Stimulated activated CD8-positive, alpha-beta memory T cell treated with anti-CD3 and anti-CD28 coated beads, Interleukin-2, amount 100 ng/mL, for 48 hours (primary cell): ENCODE measurements around the gene ODAD2.
"Not testable (repeated sequence)": the region's sequence is repeated elsewhere in the genome, so short reads cannot be mapped to it uniquely, and the experiment has no call there.

Experiments used
- DNase-seq, 2 donors: peaks; one replicate each; pipeline ENCODE4 v3.0.0-alpha.2; 2020; ENCODE audit warnings: low read depth in 2 of 2

ODAD2 gene

DNA sequence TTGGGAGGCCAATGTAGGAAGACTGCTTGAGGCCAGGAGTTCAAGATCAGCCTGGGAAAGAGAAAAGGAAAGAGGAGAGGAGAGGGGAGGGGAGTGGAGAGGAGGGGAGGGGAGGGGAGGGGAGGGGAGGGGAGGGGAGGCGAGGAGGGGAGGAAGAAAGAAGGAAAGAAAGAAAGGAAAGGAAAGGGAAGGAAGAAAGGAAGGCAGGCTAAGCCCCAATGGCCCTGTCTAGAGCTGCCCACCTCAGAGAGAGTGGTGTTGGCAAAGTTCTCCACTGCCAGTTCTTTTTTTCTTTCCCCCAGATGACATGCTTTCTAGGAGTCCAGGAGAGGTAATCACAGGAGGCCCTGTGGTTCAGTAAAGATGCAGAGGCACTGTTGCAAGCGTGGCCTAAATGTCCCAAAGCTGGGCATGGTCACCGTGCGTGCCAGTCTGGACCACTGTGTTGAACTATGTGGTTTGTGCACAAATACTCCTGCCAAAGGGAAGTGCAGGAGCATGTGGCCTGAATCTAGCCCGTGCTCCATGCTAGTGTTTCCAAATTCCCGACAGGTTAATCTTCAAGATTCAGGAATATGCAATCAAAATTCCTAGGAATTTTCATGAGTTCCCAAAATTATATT is 39.7 kb downstream of the ODAD2 start:
- no peak for DNase-seq

DNA sequence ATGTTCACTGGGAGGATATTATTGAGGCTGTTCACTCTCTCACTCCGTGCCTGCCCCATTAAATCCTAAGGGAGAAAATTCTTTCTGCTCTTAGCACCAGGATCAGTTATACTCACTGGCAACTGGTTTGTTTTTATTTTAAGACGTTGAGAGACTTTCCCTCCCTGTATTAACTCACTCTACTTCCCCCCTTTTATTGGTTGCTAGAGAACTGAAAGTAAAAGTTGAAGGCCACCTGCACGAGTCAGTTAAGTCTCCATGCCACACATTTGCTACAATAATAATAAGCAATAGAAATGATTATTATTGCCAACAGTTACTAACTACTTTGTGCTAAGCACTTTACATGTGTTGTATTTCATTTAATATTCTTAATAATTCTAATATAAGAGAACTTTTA is 40.5 kb downstream of the ODAD2 start:
- DNase-seq, result not testable (repeated sequence)

DNA sequence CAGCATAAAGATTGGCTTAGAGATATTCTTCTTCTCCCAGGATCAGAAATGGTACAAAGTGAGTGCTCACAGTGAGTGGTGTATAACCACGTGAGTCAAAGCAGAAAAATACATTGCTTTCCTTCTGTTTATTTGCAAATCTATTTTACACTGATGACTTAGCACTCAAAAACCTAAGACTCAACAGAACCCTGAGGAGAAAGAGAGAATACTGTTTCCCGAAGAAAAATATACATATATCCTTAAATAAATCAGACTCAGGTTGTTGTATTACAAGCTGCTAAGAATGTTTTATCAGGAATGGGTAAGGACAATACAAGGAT is 48.7 kb downstream of the ODAD2 start:
- DNase-seq, result no peak

DNA sequence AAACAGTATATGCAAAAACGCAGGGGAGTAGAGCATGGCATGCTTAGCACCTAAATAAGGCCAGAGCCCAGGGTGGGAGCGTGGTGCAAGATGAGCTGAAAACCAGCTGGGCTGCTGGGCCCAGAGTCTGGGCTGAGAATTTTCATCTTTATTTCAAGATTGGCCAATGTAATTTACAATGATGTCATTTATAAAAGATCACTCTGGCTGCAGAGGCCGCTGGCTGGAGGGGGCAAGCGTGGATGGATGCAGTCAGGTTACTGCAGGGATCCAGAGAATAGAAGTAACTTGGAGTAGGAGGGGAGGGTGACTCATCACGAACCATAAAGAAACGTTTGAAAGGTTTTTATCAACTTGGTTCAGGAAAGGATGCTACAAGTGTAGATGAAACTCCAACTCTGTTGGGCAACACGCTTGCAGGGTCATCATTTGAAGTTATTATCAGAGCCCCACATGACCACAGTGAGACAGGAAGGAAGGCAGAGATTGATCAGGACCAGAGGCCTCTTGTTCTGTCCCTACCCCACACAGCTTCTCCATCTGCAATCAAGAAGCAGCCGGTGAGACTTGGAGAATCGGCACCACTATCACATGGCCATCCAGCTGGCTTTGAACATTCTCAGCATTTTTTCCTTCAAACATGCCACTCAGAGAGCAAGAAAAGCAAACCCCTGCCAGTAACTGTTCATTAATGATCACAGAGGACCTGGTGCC is 49.2 kb downstream of the ODAD2 start:
- DNase-seq, result no peak

DNA sequence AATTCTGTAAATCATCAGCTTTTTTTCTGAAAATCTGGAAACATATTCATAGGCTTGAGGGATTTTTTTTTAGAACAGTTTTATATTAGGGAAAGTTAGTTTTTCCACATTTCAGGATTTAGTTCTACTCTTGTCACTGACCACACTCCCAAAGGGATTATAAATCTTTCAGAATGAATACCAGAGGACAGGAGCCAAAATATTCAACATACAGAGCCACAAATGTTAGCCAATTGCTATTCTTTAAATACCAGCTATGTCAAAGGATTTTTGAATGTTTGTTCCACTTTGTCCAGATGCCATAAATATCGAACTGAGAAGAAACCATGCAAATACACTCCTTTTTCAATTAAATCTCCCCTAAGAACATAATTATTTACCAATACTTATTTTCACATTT is 50.7 kb downstream of the ODAD2 start:
- no peak for DNase-seq

DNA sequence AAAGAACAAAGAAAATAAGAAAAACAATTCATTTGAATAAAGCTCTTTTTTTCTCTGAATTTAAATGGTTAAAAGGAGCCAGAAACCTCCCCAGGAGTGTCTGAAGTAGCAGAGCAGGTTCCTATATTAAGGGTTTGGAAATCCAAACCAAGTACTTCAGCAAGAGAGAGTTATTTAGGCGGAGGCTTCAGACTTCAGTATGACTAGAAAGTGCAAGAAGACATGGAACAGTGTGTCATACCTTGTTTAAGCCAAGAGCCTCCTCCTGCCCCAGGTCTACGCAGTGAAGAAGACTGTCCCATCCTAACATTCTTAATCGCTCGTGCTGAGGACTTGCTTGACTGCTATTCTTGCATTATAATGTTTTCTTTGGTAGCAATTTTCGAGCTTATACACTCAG is 51.3 kb downstream of the ODAD2 start:
- no peak for DNase-seq

DNA sequence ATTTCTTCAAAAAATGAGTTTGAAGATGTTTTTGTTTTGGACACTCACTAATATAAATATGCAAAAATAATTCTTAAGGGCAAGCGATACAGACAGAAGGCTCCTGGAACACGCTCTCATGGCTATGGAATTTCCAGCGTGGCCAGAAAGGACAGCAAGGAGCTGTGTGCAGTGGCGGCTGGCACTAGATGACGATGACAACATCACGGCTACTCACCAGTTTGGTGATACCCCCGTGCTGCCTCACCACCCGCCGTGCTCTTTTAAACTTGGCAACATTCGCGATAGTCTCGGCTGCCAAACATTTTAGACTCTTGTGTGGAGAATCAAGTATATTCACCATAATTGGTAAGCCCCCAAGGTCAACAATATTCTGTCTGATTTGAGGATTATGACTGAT is 54.9 kb downstream of the ODAD2 start:
- DNase-seq, result no peak

DNA sequence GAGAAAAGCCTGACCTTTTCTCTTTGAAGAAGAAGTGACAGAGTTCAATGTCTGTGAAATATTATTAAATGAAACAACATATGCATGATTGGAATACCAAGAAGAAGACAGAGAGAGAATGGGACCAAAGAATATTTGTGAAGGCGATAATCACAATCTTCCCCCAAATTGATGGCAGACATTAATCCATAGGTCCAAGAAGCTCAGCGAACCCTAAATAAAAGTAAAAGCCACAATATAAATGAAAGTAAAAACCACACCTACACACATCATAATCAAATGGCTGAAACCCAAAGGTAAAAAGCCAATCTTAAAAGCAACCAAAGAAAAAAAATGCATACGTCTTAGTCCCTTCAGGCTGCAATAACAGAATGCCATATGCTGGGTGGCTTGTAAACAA is 84.0 kb downstream of the ODAD2 start:
- DNase-seq, result no peak

DNA sequence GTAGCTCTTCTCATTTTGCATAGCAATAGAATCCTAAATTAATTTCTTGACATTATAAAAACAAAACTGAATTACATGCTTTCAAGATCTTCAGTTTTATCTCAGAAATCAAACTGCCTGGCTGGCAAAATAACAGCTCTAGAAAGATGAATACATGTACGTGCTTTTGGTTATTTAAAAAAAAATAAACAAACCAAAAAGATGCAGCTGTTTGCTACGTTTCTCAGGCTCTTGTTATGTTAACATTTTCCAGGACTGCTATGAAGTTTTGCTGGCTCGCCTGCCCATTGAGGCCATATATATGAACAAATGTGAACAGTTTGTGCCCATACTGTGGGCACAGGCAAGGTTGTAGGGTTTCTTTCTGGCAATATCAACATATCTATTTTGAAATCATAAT is 86.6 kb downstream of the ODAD2 start:
- DNase-seq, result no peak

DNA sequence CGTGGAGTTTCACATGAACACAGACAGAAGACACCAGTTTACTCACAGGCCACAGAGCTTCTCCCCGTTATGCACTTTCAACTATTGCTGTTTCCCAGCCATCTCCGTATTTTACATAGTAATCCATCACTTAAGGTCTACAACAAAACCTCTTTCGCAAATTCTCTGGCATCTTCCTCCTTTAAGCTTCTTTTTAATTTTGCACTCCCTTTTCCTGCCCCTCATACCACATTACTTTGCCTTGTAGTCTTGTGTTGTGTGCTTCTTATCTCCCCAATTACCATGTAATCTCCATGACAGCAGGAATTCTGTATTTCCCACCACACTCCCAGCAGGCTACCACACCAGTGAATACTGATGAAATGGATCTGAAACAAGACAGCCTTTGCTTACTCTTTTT is 87.3 kb downstream of the ODAD2 start:
- no peak for DNase-seq

DNA sequence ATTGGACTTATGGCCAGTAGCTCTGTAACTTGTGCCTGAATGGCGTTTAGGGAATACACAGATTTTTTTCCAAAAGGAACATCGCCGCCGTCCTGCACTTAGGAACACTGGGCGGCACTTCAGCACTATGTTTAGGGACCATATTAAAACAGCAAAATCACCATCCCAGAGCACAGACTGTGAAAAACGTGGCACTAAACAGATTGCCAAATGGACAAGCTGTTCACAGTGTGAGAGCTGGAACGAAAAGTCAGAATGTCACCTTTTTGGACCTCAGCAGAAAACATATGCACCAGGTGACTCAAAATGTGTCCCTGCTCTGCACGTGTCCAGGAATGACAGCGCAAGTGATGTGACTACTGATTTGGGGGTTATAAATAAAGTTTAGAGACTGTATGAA is 87.9 kb downstream of the ODAD2 start:
- no peak for DNase-seq

DNA sequence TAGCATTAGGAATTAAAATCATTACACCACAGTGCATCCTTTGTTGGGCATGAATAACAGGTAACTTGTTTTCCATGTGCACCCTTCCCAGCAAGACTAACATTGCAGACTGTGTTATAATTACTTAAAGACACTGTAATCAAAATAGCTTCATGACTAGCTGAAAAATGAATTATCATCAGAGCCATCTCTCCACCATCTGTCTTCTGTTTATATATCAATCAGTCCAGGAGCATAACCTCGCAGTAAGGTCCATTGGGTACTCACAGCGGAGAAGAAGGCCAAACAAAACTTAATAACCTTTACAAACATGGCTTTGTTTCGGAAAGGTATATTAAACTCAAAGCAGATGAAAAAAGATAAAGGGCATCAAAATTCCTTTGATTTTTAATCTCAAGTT is 90.6 kb downstream of the ODAD2 start:
- DNase-seq, result no peak

DNA sequence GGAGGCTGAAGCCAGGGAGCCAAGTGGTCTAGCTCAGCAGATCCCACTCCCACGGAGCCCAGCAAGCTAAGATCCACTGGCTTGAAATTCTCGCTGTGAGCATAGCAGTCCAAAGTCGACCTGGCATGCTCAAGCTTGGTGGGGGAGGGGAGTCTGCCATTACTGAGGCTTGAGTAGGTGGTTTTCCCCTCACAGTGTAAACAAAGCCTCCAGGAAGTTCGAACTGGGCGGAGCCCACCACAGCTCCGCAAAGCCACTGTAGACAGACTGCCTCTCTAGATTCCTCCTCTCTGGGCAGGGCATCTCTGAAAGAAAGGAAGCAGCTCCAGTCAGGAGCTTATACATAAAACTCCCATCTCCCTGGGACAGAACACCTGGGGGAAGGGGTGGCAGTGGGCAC is 99.4 kb downstream of the ODAD2 start:
- DNase-seq, result peak in 1 of 2 donors; percentile 1

DNA sequence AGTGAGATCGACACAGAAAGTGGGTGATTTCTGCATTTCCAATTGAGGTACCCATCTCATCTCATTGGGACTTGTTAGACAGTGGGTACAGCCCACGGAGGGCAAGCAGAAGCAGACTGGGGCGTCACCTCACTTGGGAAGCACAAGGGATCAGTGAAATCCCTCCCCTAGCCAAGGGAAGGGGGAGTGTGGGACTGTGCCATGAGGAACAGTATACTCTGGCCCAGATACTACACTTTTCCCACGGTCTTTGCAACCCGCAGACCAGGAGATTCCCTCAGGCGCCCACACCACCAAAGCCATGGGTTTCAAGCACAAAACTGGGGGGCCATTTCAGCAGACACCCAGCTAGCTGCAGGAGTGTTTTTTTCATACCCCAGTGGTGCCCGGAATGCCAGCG is 99.8 kb downstream of the ODAD2 start:
- DNase-seq, result no peak

DNA sequence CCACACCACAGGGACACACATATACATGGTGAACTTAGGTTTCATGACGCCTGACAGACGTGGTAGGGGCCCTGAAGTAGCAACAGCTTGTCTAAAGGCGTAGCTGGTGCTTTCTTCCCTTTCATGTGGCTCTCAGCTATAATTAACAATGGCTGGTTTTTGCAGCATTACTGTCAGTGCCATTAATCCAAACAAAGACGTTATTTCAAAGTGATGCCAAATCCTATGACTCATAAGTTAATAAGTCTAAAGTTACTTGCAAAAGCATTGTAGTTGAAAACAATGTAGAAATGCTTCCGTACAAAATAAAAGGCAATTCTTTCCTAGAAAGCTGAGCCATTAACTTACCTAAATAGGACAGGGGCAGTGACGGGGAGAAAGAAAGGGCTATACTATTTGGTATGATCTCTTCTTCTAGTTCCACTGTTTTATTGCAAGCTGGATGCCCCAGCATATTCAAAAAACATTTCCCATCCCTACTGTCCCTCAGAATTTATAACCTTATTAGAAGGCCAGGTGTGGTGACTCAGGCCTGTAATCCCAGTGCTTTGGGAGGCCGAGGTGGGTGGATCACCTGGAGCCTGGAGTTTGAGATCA is 105.4 kb downstream of the ODAD2 start:
- no peak for DNase-seq

DNA sequence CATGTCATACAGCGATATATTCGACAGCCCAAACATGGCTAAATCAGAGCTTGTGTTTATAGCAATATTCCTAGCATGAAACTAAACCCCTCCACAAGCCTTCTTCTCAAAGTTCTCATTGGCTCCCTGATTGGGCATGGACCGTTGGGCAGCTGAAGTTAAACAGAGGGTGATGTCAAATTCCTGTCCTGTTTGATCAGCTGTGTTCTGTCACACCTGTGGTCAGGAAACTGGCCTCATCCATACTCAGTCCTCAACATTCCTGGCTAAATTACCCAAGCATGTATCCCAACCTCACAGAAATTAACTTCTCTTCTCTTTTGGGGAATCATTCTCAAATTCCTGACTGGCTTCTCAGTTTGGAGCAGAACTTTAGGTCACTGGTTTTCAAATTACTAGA is 107.9 kb downstream of the ODAD2 start:
- DNase-seq, result no peak

DNA sequence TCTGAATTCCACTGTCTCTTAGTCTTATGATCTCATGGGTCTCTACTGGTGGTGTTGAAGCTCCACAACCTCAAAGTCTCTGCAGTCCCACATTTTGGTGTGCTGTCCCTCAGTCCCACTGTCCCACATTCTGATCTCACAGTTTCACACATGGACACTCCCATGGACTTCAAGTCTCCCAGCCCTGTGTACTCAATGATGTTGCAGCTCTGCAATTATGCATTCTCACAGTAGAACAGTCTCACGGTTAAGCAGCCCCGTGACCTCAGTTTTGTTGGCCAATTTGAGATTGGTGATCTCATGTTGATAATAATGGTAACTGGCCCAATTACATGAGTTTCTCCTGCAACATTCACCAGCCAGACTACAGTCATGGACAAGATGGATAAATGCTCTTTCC is 109.4 kb downstream of the ODAD2 start:
- no peak for DNase-seq

DNA sequence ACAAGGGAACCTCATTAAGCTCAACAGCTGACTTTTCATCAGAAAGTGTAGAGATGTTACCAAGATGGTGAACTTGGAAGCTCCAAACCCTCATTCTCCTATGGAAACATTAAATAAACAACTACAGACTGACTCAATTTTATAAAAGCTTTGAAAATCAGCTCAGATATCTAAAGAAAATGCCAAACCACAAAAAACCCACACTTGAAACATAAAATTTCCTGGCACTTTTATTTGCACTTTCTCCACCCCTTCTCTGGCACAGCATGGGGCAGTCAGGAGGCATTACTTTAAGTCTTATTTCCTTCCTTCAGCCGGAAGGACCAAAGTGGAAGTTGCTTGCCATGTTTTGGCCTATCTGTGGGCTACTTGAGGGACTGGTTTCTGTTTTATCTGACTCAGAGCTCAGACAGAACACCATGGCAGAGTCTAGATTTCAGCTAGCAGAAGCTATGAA is 114.7 kb downstream of the ODAD2 start:
- DNase-seq, result no peak

DNA sequence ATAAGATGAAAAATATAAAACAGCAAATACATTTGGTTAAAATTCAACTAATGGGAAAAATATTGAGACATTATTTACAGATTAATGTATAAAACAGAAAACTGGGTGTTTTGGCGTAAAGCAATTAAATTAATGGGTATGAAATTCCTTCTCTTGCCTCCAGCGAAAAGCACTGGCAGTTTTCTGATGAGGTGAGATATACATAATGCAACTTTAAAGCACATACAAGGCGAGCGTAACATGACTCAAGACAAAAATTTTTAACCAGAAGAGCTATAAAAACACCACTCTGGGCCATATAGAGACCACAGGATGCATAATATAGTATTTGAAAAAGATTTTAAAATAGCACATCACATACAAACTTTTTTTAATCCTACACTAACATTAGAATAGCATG is 120.6 kb downstream of the ODAD2 start:
- DNase-seq, result no peak

DNA sequence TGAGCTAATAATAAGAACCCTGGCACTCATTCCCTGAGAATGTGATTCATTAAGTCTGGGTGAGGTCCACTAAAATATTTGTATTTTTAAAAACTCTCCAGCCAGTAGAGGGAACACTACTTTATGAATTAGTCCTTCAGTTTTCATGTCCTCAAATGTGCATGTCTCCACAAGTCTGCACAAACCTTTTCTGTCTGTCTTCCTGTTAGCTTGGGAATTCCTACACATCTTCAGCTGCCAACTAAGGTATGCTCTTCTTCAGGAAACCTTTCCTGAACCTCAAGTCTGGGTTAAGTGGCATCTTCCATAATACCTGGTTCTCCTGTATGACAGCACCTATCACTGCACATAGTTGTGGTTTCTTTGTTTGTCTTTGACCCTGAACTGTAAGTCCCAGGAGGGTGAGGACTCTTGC is 133.7 kb downstream of the ODAD2 start:
- no peak for DNase-seq

DNA sequence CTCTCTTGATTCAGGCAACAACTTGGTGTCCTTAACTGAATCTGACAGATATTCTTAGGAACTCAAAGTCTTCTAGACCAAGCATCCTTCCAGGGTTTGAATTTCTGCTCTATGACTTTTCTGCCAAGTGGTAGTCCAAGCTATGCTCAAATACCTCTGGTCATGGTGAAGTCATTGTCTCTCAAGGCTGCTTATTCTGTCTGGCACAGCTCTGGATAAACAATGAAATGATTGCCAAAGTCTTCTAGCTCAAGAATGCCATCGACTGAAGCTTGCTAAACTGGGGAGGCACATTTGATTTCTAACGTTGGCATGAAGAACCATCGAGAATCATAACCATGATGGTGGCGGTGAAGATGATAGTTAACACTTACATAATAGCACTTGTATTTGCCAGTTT is 137.1 kb downstream of the ODAD2 start:
- no peak for DNase-seq

DNA sequence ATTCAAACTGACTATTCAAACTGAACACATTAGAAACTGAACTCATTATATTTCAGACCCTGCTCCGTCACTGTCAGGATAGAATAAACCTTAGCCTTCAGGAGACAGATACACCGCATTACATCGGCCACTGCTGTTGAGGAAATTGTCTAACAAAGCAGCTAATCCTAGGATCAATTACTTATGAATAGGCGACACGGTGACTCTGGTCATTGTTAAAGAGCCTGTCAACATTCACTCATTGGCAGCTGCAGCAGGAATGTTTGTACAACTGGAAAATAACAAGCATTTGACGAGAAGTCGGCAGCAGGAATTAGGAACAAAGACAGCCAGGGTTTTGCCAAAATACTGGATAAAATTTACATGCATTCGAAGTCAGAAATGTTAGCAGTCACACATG is 141.3 kb downstream of the ODAD2 start:
- no peak for DNase-seq

DNA sequence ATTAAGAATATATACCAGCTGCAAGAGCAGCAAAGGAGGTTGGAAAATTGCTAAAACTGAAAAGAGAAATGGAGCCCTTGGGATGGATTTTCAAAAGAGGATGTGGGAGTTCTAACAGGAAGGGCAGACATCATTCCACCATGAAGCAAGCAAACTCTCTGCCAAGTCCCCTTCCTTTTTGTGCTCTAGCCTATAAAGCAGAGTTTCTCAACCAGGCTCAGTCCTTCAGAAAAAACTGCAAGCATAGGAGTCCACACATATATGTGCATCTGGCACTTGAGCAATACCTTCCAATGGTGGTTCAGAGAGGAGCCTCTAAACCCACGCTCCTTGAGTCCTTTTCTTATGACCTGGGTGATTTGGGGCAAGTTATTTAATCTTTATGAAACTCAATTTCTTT is 154.7 kb downstream of the ODAD2 start:
- no peak for DNase-seq

DNA sequence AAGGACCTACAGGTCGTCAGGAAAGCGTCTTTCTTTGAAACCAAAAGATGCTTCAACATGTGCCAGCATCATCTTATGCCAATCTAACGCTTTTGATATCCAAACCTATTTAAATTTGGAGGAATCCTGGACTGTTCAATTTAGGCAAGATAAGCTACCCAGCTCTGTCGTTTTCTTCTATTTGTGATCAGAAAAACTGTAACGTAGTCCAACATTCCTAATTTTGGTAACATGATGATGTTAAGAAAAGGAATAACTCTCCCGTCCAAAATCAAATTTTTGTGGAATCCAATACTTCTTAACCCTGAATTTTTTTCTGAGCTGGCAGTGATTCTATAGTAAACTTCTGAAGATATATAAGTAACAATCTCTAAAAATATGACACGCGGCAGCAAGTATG is 160.0 kb downstream of the ODAD2 start:
- no peak for DNase-seq
